Parathyroid adenoma (tissue), 2 donors: ENCODE data around the gene GEN1.

ENCODE experiments used
- H2AFZ ChIP-seq: fragments of 300-600 bp; sonication (generic); one replicate; pipeline ENCODE4 v1.7.0; 2017; ENCODE audit warnings: antibody characterized with exemption, mild to moderate bottlenecking
- H3K27ac ChIP-seq: fragments of 300-600 bp; sonication (generic); one replicate; pipeline ENCODE4 v1.7.0; 2017
- H3K27me3 ChIP-seq: fragments of 300-600 bp; sonication (generic); one replicate; pipeline ENCODE4 v1.7.0; 2017; ENCODE audit warnings: low read length; ENCODE audit not compliant: control insufficient read depth, insufficient read depth
- H3K36me3 ChIP-seq: fragments of 300-600 bp; sonication (generic); one replicate; pipeline ENCODE4 v1.7.0; 2017; ENCODE audit warnings: low read length; ENCODE audit not compliant: control insufficient read depth, insufficient read depth
- H3K4me1 ChIP-seq: fragments of 300-600 bp; sonication (generic); one replicate; pipeline ENCODE4 v1.7.0; 2017; ENCODE audit warnings: control low read depth
- H3K4me2 ChIP-seq: fragments of 300-600 bp; sonication (generic); one replicate; pipeline ENCODE4 v1.7.0; 2017; ENCODE audit warnings: low read length
- H3K4me3 ChIP-seq: fragments of 300-600 bp; sonication (generic); one replicate; pipeline ENCODE4 v1.7.0; 2017; ENCODE audit warnings: low read depth, low read length
- H3K79me2 ChIP-seq: fragments of 300-600 bp; sonication (generic); one replicate; pipeline ENCODE4 v1.7.0; 2017; ENCODE audit warnings: control low read depth
- H3K9ac ChIP-seq: fragments of 300-600 bp; sonication (generic); one replicate; pipeline ENCODE4 v1.7.0; 2017; ENCODE audit warnings: mild to moderate bottlenecking
- H3K9me3 ChIP-seq: fragments of 300-600 bp; sonication (generic); one replicate; pipeline ENCODE4 v1.7.0; 2017; ENCODE audit warnings: low read length; ENCODE audit not compliant: control insufficient read depth
- TF ChIP-seq, protein P1 (sequence below): fragments of 300-600 bp; sonication (generic); IDR thresholded peaks from one replicate; pipeline ENCODE4 v1.7.0; 2017; ENCODE audit warnings: antibody characterized with exemption, mild to moderate bottlenecking
- donor health status: primary hyperparathyroidism.

Gene GEN1

DNA sequence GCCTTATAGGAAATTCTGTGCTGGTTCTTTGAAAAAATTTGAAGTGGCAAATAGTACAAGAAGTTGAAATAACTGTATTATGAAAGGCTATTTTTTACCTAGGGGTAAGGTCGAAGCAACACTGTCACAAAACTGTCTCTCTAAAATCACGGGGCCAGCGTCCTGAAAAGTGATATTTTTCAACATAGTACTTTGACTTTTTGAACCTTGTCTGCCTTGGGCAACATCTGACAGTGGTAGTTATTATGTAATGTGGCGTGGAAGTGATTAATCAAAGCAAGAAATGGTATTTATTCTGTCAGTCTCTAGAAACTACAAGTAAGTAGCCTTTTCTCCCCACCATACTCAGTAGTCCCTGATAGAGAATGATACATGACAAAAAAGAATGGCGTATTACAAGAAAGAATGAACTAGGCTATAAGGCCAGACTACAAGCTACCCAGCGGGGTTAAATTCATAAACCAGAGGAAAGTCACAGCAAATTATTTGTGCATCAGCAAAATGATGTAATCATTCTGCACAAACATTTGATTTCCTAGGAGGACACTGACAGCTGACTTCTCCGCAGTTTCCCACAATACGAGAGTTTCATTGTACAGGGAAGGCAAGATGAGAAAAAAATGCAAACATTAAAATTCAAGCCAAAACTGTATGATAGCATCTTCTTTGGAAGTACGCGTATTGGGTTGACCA lies 9.8 kb downstream of the GEN1 start:
- Histone ChIP-seq H3K79me2 (no peaks in the 10 kb centered on the region), H3K9ac (no peak overlapping the region), H3K4me1 (no peaks in the 10 kb centered on the region), H3K4me2 (no peak overlapping the region), H3K27ac (no peak overlapping the region), H3K4me3 (no peak overlapping the region), H3K27me3 (no peaks in the 10 kb centered on the region), H3K36me3 (no peaks in the 10 kb centered on the region), H2AFZ (no peak overlapping the region), H3K9me3 (no peaks in the 10 kb centered on the region)
- TF ChIP-seq, protein P1, sequence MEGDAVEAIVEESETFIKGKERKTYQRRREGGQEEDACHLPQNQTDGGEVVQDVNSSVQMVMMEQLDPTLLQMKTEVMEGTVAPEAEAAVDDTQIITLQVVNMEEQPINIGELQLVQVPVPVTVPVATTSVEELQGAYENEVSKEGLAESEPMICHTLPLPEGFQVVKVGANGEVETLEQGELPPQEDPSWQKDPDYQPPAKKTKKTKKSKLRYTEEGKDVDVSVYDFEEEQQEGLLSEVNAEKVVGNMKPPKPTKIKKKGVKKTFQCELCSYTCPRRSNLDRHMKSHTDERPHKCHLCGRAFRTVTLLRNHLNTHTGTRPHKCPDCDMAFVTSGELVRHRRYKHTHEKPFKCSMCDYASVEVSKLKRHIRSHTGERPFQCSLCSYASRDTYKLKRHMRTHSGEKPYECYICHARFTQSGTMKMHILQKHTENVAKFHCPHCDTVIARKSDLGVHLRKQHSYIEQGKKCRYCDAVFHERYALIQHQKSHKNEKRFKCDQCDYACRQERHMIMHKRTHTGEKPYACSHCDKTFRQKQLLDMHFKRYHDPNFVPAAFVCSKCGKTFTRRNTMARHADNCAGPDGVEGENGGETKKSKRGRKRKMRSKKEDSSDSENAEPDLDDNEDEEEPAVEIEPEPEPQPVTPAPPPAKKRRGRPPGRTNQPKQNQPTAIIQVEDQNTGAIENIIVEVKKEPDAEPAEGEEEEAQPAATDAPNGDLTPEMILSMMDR = no peak

DNA sequence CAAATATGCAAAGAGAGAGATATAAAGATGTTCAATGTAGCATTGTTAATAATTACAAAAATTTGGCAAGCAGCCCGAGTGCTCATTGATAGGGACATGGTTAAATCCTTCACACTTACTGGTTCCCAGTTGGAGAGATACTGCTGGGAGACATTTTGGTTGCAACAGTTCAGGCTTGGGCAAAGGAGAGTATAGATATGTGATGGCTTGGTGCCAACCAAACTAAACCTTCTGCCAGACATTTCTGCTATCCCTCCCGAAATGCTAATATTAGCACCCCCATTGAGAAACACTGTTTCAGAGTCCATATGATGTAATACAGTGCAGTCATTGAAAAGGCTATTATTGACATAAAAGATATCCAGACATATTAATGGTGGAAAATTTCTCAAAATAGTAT lies 11.5 kb downstream of the GEN1 start:
- H3K9ac ChIP-seq = no peak overlapping the region
- H3K27me3 ChIP-seq = no peaks in the 10 kb centered on the region
- no peak overlapping the region for H3K4me2 ChIP-seq
- no peaks in the 10 kb centered on the region for H3K79me2 ChIP-seq
- H2AFZ ChIP-seq = no peak overlapping the region
- H3K4me1 ChIP-seq = no peaks in the 10 kb centered on the region
- H3K4me3 ChIP-seq = no peak overlapping the region
- H3K27ac ChIP-seq = no peak overlapping the region
- no peaks in the 10 kb centered on the region for H3K36me3 ChIP-seq
- TF ChIP-seq, protein P1 = no peak
- H3K9me3 ChIP-seq = no peaks in the 10 kb centered on the region

DNA sequence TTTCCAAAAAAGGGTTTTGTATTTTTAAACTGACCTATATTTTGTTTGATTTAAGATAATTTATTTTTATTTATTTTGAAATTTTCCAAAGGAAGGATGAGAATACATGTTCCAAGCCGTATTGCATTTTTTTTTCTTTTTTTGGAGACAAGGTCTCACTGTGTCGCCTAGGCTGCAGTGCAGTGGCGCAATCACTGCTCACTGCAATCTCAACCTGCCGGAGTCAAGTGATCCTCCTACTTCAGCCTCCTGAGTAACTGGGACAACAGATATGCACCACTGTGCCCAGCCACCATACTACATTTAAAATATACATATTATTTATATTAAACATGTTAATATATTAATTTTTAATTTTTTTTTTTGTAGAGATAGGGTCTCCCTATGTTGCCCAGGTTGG lies 15.0 kb downstream of the GEN1 start:
- no peak overlapping the region for H3K9ac ChIP-seq
- H3K36me3 ChIP-seq = no peaks in the 10 kb centered on the region
- H3K4me3 ChIP-seq = no peak overlapping the region
- no peak overlapping the region for H3K4me2 ChIP-seq
- H3K27ac ChIP-seq = no peak overlapping the region
- no peaks in the 10 kb centered on the region for H3K79me2 ChIP-seq
- H3K4me1 ChIP-seq = no peaks in the 10 kb centered on the region
- TF ChIP-seq, protein P1 = no peak
- H3K27me3 ChIP-seq = no peaks in the 10 kb centered on the region
- H2AFZ ChIP-seq = no peak overlapping the region
- H3K9me3 ChIP-seq = no peaks in the 10 kb centered on the region

DNA sequence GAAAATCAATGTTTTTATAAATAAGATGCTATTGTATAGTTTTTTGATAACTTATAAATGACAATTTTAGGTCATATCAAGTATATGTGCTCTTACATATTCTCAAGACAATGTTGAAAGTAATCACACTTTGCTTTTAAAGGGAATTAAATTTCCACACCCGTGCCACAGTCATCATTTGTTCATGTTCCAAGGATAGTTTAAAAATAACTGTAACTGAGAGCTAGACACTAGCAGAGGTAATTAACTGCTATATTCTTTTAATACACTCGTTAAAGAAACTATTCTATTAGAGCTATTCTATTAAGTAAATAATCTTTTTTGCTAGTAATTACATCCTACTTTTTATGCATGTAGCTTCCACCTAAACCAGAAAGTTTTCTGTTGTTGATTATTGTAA lies 18.0 kb downstream of the GEN1 start:
- Histone ChIP-seq H3K27ac (no peak overlapping the region), H3K4me2 (no peak overlapping the region), H3K79me2 (no peaks in the 10 kb centered on the region), H2AFZ (no peak overlapping the region), H3K27me3 (no peaks in the 10 kb centered on the region), H3K4me3 (no peak overlapping the region), H3K36me3 (no peaks in the 10 kb centered on the region), H3K9me3 (no peaks in the 10 kb centered on the region), H3K4me1 (no peaks in the 10 kb centered on the region), H3K9ac (no peak overlapping the region)
- TF ChIP-seq, protein P1 = no peak

DNA sequence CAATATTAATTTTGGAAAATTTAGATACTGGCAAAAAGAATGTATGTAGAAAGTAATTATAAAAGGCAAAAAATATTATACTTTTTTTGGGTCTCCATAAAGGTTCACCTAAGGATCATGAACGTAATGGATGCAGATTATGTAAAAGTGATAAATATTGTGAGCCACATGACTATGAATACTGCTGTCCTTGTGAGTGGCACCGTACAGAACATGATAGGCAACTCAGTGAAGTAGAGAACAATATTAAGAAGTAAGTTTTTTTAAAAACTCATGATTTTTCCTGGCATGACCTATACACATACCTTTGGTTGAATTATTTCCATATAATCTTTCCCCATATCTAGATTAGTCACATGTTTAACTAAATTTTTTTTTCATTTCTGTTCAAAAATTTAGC lies 18.6 kb downstream of the GEN1 start:
- Histone ChIP-seq H3K4me1 (no peaks in the 10 kb centered on the region), H3K9me3 (no peaks in the 10 kb centered on the region), H3K79me2 (no peaks in the 10 kb centered on the region), H3K36me3 (no peaks in the 10 kb centered on the region), H3K4me3 (no peak overlapping the region), H3K4me2 (no peak overlapping the region), H3K9ac (no peak overlapping the region), H3K27me3 (no peaks in the 10 kb centered on the region), H2AFZ (no peak overlapping the region), H3K27ac (no peak overlapping the region)
- TF ChIP-seq, protein P1 = no peak
